HG03469 (cell line): ENCODE results near the gene PATE1.

ENCODE experiments used
- ATAC-seq: cut with Tn5 transposase; IDR thresholded peaks from one replicate; pipeline ENCODE4 v1.9.1; 2021; ENCODE audit warnings: mild to moderate bottlenecking, moderate library complexity, moderate number of reproducible peaks; ENCODE audit not compliant: unreplicated experiment

The PATE1 gene

DNA sequence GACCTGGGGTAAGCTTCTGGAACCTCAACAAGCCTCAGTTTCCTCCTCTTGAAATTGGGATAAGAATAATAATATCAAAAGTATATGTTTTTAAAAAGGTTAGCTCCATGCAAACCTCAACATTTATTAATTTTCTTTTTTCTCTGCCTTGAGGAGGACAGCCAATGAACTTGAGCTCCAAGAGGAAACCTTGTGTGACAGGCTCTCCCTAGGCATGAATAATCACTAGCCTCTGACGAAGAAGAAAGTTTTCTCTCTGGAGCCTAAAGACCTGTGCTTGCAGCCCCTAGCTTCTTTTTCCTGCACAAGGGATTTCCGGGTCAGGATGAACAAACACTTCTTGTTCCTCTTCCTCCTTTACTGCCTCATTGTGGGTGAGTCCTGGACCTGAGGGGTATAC is 41.7 kb downstream of the PATE1 start, which contains the start of gene PATE3:
Gene PATE3 (plus strand): TSS at position 301 of the 400 bp plus-strand sequence. CDS start 25 bp downstream, at position 326.
- no peak for ATAC-seq

DNA sequence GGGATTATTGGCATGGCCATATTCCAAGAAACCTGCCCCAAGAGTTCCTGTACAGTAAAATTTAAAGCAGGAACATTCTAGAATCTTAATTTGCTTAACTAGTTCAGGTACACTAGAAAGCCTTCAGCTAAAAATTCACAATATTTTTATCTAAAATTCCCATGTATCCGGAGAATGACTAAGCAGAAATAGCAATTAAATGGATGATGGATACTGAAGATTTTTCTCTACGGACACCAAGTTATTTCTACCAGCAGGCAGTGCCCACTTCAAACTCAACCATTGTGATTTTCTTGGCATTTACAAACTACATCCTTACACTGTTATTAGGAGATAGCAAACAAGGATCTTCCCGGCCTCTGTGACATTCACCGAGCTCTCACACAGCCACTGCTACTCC is 44.7 kb downstream of the PATE1 start:
- no peak for ATAC-seq

DNA sequence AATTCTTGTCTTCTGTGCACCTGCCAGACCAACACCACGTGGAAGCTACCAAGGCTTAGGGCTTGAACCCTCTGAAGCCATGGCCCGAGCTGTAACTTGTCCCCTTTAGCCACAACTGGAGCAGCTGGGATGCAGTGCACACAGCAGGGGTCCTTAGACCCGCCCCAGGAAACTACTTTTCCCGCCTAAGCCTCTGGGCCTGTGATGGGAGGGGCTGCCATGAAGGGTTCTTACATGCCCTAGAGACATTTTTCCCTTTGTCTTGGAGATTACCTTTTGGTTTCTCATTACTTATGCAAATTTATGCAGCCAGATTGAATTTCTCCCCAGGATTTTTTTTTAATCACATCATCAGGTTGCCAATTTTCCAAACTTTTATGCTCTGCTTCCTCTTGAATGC is 51.6 kb downstream of the PATE1 start:
- ATAC-seq, result no peak
